Glutamatergic neuron (in vitro differentiated cells): ENCODE data around the gene GUK1. TPM values are rescaled to one million over a fixed set of nuclear protein-coding genes. Genes with fewer than 3 reads are reported as not detected.
A peak's percentile ranks its signal among the peaks of the same experiment; 100 is the strongest.

Source experiments
- DNase-seq: peaks from one replicate; pipeline ENCODE4 v3.0.0; 2022
- H3K27ac Mint-ChIP-seq: one replicate; pipeline ENCODE4 v1.8.0; 2020; ENCODE audit warnings: mild to moderate bottlenecking, mixed read lengths, inconsistent platforms; ENCODE audit not compliant: unreplicated experiment
- H3K27me3 Mint-ChIP-seq: one replicate; pipeline ENCODE4 v1.8.0; 2020; ENCODE audit warnings: mild to moderate bottlenecking, moderate library complexity, mixed read lengths, inconsistent platforms; ENCODE audit not compliant: unreplicated experiment
- H3K36me3 Mint-ChIP-seq: one replicate; pipeline ENCODE4 v1.8.0; 2020; ENCODE audit warnings: mild to moderate bottlenecking, mixed read lengths, inconsistent platforms; ENCODE audit not compliant: unreplicated experiment
- H3K4me1 Mint-ChIP-seq: one replicate; pipeline ENCODE4 v1.8.0; 2020; ENCODE audit warnings: mild to moderate bottlenecking, low read depth, mixed read lengths, inconsistent platforms; ENCODE audit not compliant: unreplicated experiment
- H3K4me3 Mint-ChIP-seq: one replicate; pipeline ENCODE4 v1.8.0; 2020; ENCODE audit warnings: mild to moderate bottlenecking, mixed read lengths, inconsistent platforms; ENCODE audit not compliant: unreplicated experiment
- H3K9me3 Mint-ChIP-seq: one replicate; pipeline ENCODE4 v1.8.0; 2020; ENCODE audit warnings: mild to moderate bottlenecking, moderate library complexity, mixed read lengths, inconsistent platforms; ENCODE audit not compliant: unreplicated experiment
- total RNA-seq: library from RNA; stranded (reverse); fragmentation: NEBNext Ultra II Directional; extraction: Animal tissue kit (Norgen Biotek cat#: 25700); gene quantifications from one replicate; pipeline ENCODE4 v1.2.1, GENCODE V29; 2021; ENCODE audit not compliant: unreplicated experiment
- TF ChIP-seq, protein P1 (sequence below): fragments of 200-600 bp; sonication (generic); IDR thresholded peaks from one replicate; pipeline ENCODE4 v1.5.0; 2021; ENCODE audit not compliant: partially characterized antibody, unreplicated experiment

GUK1 gene
- total RNA-seq, 1 donor from 2014 or later, result 128 TPM

DNA sequence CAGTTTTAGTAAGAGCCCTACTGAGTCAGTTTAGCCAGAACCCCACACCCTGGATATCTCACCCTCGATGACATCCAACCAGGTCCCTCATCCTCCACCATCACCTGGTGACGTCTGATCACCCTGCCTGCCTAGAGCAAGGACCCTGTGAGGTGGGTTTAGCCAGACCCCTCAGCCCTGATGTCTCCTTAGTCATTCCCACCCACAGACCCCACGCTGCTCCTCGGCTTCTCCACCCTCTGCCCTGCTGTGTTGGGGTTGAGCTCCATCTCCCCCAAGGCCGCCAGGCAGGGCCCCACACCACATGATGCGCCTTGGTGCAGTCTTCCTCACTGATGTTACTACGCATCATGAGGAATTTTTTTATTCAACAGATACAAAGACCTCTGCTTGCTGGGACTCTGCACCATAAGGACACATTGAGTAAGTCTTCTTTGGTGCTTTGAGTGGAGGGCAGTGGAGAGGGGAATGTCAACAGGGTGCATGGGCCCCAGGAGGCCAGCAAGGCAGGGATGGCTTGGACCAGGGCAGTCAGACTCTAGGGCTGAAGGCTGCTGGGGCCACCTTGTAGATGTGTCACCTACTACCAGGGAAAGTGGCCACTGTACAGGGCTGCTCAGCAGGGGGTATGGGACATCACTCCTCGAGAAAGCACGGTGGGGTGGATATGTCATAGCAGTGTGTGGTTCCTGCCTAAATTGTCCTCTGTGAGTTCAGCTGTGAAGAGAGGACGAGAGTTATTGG, 23.9 kb downstream of the GUK1 start:
- no peak for DNase-seq
- peaks cover 10% of the 10 kb centered on the region for H3K9me3 Mint-ChIP-seq
- H3K27ac Mint-ChIP-seq, result peak overlapping the region; percentile 85
- TF ChIP-seq, protein P1, sequence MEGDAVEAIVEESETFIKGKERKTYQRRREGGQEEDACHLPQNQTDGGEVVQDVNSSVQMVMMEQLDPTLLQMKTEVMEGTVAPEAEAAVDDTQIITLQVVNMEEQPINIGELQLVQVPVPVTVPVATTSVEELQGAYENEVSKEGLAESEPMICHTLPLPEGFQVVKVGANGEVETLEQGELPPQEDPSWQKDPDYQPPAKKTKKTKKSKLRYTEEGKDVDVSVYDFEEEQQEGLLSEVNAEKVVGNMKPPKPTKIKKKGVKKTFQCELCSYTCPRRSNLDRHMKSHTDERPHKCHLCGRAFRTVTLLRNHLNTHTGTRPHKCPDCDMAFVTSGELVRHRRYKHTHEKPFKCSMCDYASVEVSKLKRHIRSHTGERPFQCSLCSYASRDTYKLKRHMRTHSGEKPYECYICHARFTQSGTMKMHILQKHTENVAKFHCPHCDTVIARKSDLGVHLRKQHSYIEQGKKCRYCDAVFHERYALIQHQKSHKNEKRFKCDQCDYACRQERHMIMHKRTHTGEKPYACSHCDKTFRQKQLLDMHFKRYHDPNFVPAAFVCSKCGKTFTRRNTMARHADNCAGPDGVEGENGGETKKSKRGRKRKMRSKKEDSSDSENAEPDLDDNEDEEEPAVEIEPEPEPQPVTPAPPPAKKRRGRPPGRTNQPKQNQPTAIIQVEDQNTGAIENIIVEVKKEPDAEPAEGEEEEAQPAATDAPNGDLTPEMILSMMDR, result no peak
- H3K27me3 Mint-ChIP-seq, result peaks cover 14% of the 10 kb centered on the region
- no peaks in the 10 kb centered on the region for H3K36me3 Mint-ChIP-seq
- peaks cover 9% of the 10 kb centered on the region for H3K4me1 Mint-ChIP-seq
- peak overlapping the region; percentile 75 for H3K4me3 Mint-ChIP-seq

- peaks cover 9% of the 10 kb centered on the region for H3K4me1 Mint-ChIP-seq
- peaks cover 14% of the 10 kb centered on the region for H3K27me3 Mint-ChIP-seq
- peak overlapping the region; percentile 86 for H3K4me3 Mint-ChIP-seq
- H3K27ac Mint-ChIP-seq, result peak overlapping the region; percentile 93
- no peaks in the 10 kb centered on the region for H3K36me3 Mint-ChIP-seq
- DNase-seq, result no peak
- TF ChIP-seq, protein P1, result no peak
- peaks cover 10% of the 10 kb centered on the region for H3K9me3 Mint-ChIP-seq
These were observed 24.7 kb downstream of the GUK1 start for GRCh38 chr1:228164561-228165371.

DNA sequence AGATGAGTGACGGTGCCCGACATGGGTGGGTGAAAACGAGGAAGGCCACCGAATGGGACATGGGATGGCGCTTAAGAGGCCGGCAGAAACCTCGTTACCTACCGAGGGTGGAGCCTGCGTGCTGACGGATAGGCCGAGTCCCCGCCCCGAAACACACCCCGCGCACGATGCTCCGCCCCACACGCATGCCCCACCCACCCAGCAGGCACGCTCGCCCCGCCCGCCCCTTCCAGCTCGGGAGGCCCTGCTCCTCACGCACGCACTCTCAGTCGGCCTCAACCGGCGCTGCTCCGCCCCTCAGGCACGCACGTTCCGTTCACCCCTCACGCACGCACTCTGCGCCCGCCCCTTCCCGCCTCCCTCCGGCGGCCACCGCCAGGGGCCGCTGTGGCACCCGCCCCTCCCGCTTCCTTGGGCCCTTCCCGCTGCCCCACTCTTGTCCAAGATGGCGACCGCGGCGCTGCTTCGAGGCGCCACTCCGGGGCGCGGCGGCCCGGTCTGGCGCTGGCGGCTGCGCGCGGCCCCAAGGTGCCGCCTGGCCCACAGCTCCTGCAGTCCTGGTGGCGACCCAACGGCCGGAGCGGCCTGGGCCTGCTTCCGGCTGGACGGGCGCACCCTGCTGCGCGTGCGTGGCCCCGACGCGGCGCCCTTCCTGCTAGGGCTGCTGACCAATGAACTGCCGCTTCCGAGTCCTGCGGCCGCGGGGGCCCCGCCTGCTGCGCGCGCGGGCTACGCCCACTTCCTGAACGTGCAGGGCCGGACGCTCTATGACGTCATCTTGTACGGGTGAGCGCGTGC, 25.5 kb downstream of the GUK1 start, which contains the start of gene IBA57:
Gene IBA57, plus strand, starts transcription at position 433 of the 798 bp plus-strand sequence. Its CDS starts 13 bp downstream, at position 446.
- Mint-ChIP-seq H3K27me3 (peaks cover 14% of the 10 kb centered on the region), H3K36me3 (no peaks in the 10 kb centered on the region), H3K4me1 (peaks cover 9% of the 10 kb centered on the region), H3K4me3 (peak within 1 kb of the TSS; percentile 86), H3K9me3 (peaks cover 10% of the 10 kb centered on the region), H3K27ac (peak within 1 kb of the TSS; percentile 93)
- TF ChIP-seq, protein P1, result peak; percentile 92
- peak; percentile 99 for DNase-seq

- H3K27ac Mint-ChIP-seq, result peak overlapping the region; percentile 93
- peak; percentile 58 for DNase-seq
- peaks cover 9% of the 10 kb centered on the region for H3K4me1 Mint-ChIP-seq
- peaks cover 14% of the 10 kb centered on the region for H3K27me3 Mint-ChIP-seq
- H3K36me3 Mint-ChIP-seq, result no peaks in the 10 kb centered on the region
- peaks cover 10% of the 10 kb centered on the region for H3K9me3 Mint-ChIP-seq
- TF ChIP-seq, protein P1, result no peak
- H3K4me3 Mint-ChIP-seq, result peak overlapping the region; percentile 84
These were observed 26.3 kb downstream of the GUK1 start for GRCh38 chr1:228166170-228166936.
